Tibial nerve (tissue), 3 donors: ENCODE results near the gene NSFL1C.

Experiments
- CTCF ChIP-seq, 5 experiments: fragments of 200-600 bp in 3 of 5; fragments of 450-650 bp in 2 of 5; sonication (generic) in 3 of 5; IDR thresholded peaks; one replicate each; pipeline ENCODE4 v1.5.1; 2016 to 2019; ENCODE audit warnings: antibody characterized with exemption in 5 of 5, mild to moderate bottlenecking in 3 of 5, moderate library complexity in 2 of 5
- POLR2A ChIP-seq, 2 donors: fragments of 450-650 bp; IDR thresholded peaks; one replicate each; pipeline ENCODE4 v1.6.1; 2017; ENCODE audit warnings: antibody characterized with exemption in 2 of 2, mild to moderate bottlenecking in 2 of 2, moderate library complexity in 2 of 2

DNA sequence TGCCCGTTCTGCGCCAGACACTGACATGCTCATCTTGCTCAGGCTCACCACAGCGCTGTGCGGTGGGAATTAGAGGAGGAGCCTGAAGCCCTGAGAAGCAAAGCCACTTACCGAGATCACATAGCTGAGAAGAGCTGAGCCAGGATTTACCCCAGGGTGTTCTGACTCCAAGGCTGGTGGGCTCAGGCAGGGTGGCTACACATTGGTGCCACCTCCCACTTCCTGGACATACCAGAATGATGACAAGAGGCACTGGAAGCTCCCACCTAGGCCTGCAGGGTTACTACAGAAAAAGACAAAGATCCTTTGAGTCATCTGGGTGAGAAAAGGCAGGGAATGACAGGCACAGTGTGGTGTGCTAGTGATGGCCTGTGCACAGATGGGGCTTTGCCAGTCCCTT, 49.4 kb downstream of the NSFL1C start:
- TF ChIP-seq POLR2A (IDR thresholded peaks at IDR 0.05) (no peak), CTCF (IDR thresholded peaks at IDR 0.05) (no peak)
